Measurements from ENCODE around the gene EFHC1.

EFHC1 gene

DNA sequence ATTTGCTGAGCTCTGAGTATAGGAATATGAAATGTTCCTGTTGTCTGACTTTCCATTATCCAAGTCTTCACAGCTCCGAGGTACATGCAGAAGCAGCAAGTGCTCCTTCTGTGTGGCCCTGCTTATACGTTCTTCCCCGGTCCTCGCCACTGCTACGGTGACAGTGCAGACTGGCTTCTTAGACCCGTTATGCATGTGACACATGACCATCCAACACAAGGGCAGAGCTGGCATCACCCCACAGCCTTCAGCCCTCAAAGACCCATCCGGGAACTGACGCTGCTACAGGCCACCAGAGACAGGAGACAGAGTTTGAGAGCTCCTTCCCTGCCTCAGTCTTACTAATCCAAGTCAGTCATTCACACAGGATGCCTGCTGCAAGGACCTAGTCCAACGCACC is 86.3 kb downstream of the EFHC1 start:
- Histone ChIP-seq H3K9me3 (ENCODE audit: control insufficient read depth in 1 of 2, low read length in 2 of 2) (no peaks in the 10 kb centered on the region), H3K4me3 (ENCODE audit: low read depth in 1 of 2, low read length in 2 of 2) (no peak overlapping the region), H3K4me1 (ENCODE audit: control insufficient read depth in 1 of 2, insufficient read depth in 2 of 2, low read length in 2 of 2) (peaks cover 31 to 32% of the 10 kb centered on the region in 2 donors), H3K27ac (ENCODE audit: low read depth, low read length) (no peak overlapping the region), H3K9ac (ENCODE audit: low read depth in 1 of 2, low read length in 2 of 2) (no peak overlapping the region), H3K36me3 (ENCODE audit: control insufficient read depth in 1 of 2, insufficient read depth in 2 of 2, low read length in 2 of 2) (peaks cover 23 to 72% of the 10 kb centered on the region in 2 donors), H3K27me3 (ENCODE audit: control insufficient read depth in 1 of 2, insufficient read depth in 2 of 2, low read length in 2 of 2) (no peaks in the 10 kb centered on the region)

DNA sequence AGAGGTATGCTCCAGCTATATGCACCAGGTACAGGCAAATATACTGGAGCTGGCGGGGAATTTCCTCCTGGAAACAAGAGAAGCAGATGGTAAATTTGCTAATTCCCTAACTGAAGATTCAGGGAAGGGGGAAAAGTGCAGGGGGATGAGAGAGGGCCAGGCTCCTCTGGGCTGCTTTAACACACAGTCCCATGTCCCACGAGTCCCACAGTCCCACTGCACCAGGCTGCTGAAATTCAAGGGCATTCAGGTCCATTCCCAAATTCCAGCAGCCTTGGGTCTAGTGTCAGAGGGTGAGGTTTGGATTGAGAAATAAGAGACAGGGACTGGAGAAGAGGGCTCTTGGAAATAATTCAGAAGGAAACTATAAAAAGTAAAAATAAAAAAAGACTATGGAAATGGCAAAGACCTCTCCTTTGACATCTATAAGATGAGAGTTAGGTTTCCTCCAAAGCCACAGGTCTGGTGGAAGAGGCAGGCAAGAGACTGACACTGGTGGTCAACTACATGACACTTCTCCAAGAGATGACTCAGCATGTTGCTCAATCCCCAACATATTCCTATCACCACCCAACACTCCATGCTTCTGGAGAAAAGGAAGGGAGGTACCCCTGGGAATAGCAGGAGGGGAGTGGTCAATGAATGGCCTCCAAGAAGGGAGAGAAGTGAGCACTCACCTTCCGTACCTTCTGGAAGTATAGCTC is 87.6 kb downstream of the EFHC1 start:
- H3K4me3 ChIP-seq (ENCODE audit: low read depth in 1 of 2, low read length in 2 of 2): no peak overlapping the region
- peaks cover 29 to 34% of the 10 kb centered on the region in 2 donors for H3K4me1 ChIP-seq (ENCODE audit: control insufficient read depth in 1 of 2, insufficient read depth in 2 of 2, low read length in 2 of 2)
- peaks cover 18 to 65% of the 10 kb centered on the region in 2 donors for H3K36me3 ChIP-seq (ENCODE audit: control insufficient read depth in 1 of 2, insufficient read depth in 2 of 2, low read length in 2 of 2)
- no peak overlapping the region for H3K9ac ChIP-seq (ENCODE audit: low read depth in 1 of 2, low read length in 2 of 2)
- H3K27ac ChIP-seq (ENCODE audit: low read depth, low read length): no peak overlapping the region
- no peaks in the 10 kb centered on the region for H3K9me3 ChIP-seq (ENCODE audit: control insufficient read depth in 1 of 2, low read length in 2 of 2)
- no peaks in the 10 kb centered on the region for H3K27me3 ChIP-seq (ENCODE audit: control insufficient read depth in 1 of 2, insufficient read depth in 2 of 2, low read length in 2 of 2)

DNA sequence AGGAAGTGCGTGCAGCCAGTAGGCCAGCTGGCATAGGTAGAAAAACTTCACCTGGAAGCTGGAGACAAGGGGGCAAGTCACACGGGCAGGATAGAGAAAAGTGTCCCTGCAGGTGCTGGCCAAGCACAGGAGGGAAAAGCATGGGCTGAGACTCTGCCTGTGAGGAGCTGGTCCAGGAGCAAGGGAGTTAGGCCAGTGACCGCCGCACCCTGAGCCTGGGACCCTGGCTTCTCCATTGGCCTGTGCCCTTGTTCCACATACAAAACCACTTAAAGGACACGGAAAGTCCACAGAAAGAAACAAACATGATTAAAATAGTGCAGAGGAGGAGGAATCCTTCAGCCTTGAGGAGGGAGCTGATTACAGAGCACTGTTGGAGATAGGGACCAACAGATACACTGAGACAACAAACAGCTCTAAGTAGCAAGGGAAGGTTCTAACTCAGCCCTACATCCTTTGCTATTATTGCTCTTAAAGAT is 88.2 kb downstream of the EFHC1 start:
- H3K27me3 ChIP-seq (ENCODE audit: control insufficient read depth in 1 of 2, insufficient read depth in 2 of 2, low read length in 2 of 2): no peaks in the 10 kb centered on the region
- no peak overlapping the region for H3K9ac ChIP-seq (ENCODE audit: low read depth in 1 of 2, low read length in 2 of 2)
- H3K36me3 ChIP-seq (ENCODE audit: control insufficient read depth in 1 of 2, insufficient read depth in 2 of 2, low read length in 2 of 2): peaks cover 18 to 61% of the 10 kb centered on the region in 2 donors
- H3K27ac ChIP-seq (ENCODE audit: low read depth, low read length): no peak overlapping the region
- no peak overlapping the region for H3K4me3 ChIP-seq (ENCODE audit: low read depth in 1 of 2, low read length in 2 of 2)
- peaks cover 23 to 28% of the 10 kb centered on the region in 2 donors for H3K4me1 ChIP-seq (ENCODE audit: control insufficient read depth in 1 of 2, insufficient read depth in 2 of 2, low read length in 2 of 2)
- H3K9me3 ChIP-seq (ENCODE audit: control insufficient read depth in 1 of 2, low read length in 2 of 2): no peaks in the 10 kb centered on the region

DNA sequence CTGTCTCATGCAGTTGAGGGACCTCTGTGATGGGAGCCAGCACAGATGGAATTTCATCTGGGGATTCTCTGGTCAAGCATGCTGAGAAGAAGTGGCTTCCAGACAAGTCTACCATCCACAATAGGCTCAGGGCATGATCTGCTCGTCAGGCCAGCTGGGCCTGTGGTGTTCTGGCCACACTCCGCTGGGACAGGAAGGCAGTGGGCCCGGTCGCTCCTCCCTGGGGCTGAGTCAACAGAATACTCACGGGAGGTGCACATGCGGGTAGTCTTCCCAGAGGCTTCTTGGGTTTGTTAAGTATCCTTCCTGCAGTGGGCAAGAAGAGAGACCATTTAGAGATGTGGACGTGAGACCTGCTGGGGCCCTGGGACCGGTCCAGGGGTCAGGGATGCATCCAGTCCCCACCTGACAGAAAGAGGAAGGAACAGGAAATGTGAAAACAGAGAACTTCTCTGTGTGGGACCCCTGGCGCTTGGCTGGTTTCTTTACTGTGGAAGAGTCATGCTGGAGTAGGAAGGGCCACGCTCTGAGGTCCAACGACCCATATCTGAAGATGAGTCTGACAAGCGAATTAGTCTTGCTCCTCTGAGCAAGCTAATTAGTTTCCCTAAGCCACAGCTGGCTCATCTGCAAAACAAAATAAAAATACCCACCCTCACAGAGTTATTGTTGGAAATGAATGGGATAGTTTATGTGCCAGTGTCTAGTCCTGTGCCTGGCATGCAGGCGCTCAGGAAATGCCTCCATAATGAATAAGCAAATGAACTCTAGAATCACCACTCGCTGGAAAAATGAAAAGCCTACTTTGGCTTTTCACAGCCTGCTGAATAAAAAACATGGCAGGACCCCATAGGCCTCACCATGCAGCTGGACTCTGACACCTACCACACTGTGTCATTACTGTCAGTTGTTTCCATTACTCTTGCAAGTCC is 89.4 kb downstream of the EFHC1 start:
- H3K36me3 ChIP-seq (ENCODE audit: control insufficient read depth in 1 of 2, insufficient read depth in 2 of 2, low read length in 2 of 2): peaks cover 18 to 65% of the 10 kb centered on the region in 2 donors
- H3K27me3 ChIP-seq (ENCODE audit: control insufficient read depth in 1 of 2, insufficient read depth in 2 of 2, low read length in 2 of 2): no peaks in the 10 kb centered on the region
- no peaks in the 10 kb centered on the region for H3K9me3 ChIP-seq (ENCODE audit: control insufficient read depth in 1 of 2, low read length in 2 of 2)
- H3K27ac ChIP-seq (ENCODE audit: low read depth, low read length): no peak overlapping the region
- no peak overlapping the region for H3K4me3 ChIP-seq (ENCODE audit: low read depth in 1 of 2, low read length in 2 of 2)
- H3K4me1 ChIP-seq (ENCODE audit: control insufficient read depth in 1 of 2, insufficient read depth in 2 of 2, low read length in 2 of 2): peaks cover 10 to 15% of the 10 kb centered on the region in 2 donors
- H3K9ac ChIP-seq (ENCODE audit: low read depth in 1 of 2, low read length in 2 of 2): no peak overlapping the region

DNA sequence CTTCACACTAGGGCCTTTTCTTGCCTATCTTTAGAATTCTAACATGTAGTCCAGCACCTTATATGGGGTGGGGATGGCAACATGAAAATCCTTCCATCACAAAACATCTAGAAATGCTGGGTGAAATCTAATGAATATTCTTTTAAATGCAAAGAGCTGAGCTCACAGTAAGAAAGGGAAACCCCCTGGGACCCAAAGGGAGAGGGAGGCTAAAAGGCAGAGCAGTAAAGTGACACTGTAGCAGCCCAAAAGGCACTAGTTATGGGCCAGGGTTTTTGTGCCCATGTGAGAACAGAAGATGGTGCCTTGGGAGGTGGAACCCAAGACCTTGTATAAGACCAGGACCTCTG is 90.0 kb downstream of the EFHC1 start:
- peaks cover 4 to 9% of the 10 kb centered on the region in 2 donors for H3K4me1 ChIP-seq (ENCODE audit: control insufficient read depth in 1 of 2, insufficient read depth in 2 of 2, low read length in 2 of 2)
- no peak overlapping the region for H3K27ac ChIP-seq (ENCODE audit: low read depth, low read length)
- no peaks in the 10 kb centered on the region for H3K27me3 ChIP-seq (ENCODE audit: control insufficient read depth in 1 of 2, insufficient read depth in 2 of 2, low read length in 2 of 2)
- peaks cover 18 to 69% of the 10 kb centered on the region in 2 donors for H3K36me3 ChIP-seq (ENCODE audit: control insufficient read depth in 1 of 2, insufficient read depth in 2 of 2, low read length in 2 of 2)
- H3K9me3 ChIP-seq (ENCODE audit: control insufficient read depth in 1 of 2, low read length in 2 of 2): no peaks in the 10 kb centered on the region
- no peak overlapping the region for H3K9ac ChIP-seq (ENCODE audit: low read depth in 1 of 2, low read length in 2 of 2)
- H3K4me3 ChIP-seq (ENCODE audit: low read depth in 1 of 2, low read length in 2 of 2): no peak overlapping the region

DNA sequence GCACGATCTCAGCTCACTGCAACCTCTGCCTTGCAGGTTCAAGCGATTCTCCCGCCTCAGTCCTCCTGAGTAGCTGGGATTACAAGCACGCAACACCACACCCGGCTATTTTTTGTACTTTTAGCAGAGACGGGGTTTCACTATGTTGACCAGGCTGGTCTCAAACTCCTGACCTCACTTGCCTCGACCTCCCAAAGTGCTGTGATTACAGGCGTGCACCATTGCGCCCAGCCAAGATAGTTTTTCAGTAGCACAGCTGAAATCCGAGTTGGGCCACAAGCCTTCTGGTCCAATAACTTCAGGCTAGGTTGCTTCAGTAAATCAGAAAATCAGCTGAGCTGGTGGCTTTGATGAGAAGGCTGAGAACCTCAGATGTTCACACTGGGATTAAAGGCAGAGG is 91.0 kb downstream of the EFHC1 start:
- H3K36me3 ChIP-seq (ENCODE audit: control insufficient read depth in 1 of 2, insufficient read depth in 2 of 2, low read length in 2 of 2): peaks cover 14 to 65% of the 10 kb centered on the region in 2 donors
- H3K27me3 ChIP-seq (ENCODE audit: control insufficient read depth in 1 of 2, insufficient read depth in 2 of 2, low read length in 2 of 2): no peaks in the 10 kb centered on the region
- H3K4me3 ChIP-seq (ENCODE audit: low read depth in 1 of 2, low read length in 2 of 2): no peak overlapping the region
- H3K9ac ChIP-seq (ENCODE audit: low read depth in 1 of 2, low read length in 2 of 2): no peak overlapping the region
- no peak overlapping the region for H3K27ac ChIP-seq (ENCODE audit: low read depth, low read length)
- H3K4me1 ChIP-seq (ENCODE audit: control insufficient read depth in 1 of 2, insufficient read depth in 2 of 2, low read length in 2 of 2): peaks cover 0 to 4% of the 10 kb centered on the region in 2 donors
- no peaks in the 10 kb centered on the region for H3K9me3 ChIP-seq (ENCODE audit: control insufficient read depth in 1 of 2, low read length in 2 of 2)

DNA sequence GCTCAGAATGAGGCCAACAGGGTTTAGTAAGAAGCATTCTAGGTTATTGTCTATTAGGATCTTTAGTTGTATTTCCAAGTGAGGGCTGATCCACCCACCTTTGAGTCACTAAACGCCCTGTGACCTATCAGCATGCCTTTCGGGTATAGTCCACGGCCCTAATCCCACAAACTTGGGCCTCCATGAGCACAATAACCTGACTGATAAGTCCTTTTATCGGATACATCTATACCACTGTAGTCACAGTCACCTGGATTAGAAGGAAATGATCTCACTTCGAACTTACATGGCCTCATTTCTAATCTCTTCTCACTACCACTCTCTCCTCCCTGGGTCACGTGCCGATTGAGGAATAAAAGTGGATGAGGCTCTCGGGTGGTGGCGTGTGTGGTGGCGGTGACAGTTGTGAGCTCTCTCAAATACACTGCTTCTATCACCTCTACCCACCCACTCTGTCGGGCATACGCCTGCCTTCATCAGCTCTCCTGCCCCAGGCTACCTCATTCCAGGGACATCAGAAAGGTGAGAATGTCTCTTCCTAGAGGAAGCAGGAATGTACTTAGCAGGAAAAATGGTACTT is 91.5 kb downstream of the EFHC1 start:
- H3K9me3 ChIP-seq (ENCODE audit: control insufficient read depth in 1 of 2, low read length in 2 of 2): no peaks in the 10 kb centered on the region
- H3K9ac ChIP-seq (ENCODE audit: low read depth in 1 of 2, low read length in 2 of 2): no peak overlapping the region
- peaks cover 12 to 60% of the 10 kb centered on the region in 2 donors for H3K36me3 ChIP-seq (ENCODE audit: control insufficient read depth in 1 of 2, insufficient read depth in 2 of 2, low read length in 2 of 2)
- H3K4me1 ChIP-seq (ENCODE audit: control insufficient read depth in 1 of 2, insufficient read depth in 2 of 2, low read length in 2 of 2): peaks cover 3 to 4% of the 10 kb centered on the region in 2 donors
- no peaks in the 10 kb centered on the region for H3K27me3 ChIP-seq (ENCODE audit: control insufficient read depth in 1 of 2, insufficient read depth in 2 of 2, low read length in 2 of 2)
- peak overlapping the region; percentile 54 for H3K27ac ChIP-seq (ENCODE audit: low read depth, low read length)
- no peak overlapping the region for H3K4me3 ChIP-seq (ENCODE audit: low read depth in 1 of 2, low read length in 2 of 2)

DNA sequence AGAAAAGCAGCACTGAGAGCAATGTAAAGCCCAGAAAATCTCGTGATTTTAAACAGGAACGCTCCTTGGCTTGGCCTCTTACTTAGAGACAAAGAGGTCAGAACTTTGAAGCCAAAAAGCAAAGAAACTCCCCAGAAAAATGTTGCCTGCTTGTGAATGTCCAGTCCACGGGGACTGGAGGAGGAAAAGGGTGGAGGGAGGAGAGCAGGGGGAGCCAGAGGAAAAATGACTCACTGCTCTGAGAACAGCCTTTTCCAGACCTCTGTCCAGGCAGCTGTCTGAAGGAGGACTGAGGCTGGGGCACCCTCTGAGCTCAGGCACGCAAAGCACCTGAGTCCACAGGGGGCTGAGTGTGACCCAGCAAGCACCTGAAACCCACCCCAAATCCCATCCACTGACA is 92.1 kb downstream of the EFHC1 start:
- peaks cover 7 to 8% of the 10 kb centered on the region in 2 donors for H3K4me1 ChIP-seq (ENCODE audit: control insufficient read depth in 1 of 2, insufficient read depth in 2 of 2, low read length in 2 of 2)
- peak overlapping the region in 1 of 2 donors; percentile 2 for H3K9ac ChIP-seq (ENCODE audit: low read depth in 1 of 2, low read length in 2 of 2)
- no peak overlapping the region for H3K4me3 ChIP-seq (ENCODE audit: low read depth in 1 of 2, low read length in 2 of 2)
- H3K27me3 ChIP-seq (ENCODE audit: control insufficient read depth in 1 of 2, insufficient read depth in 2 of 2, low read length in 2 of 2): no peaks in the 10 kb centered on the region
- peaks cover 8 to 55% of the 10 kb centered on the region in 2 donors for H3K36me3 ChIP-seq (ENCODE audit: control insufficient read depth in 1 of 2, insufficient read depth in 2 of 2, low read length in 2 of 2)
- H3K9me3 ChIP-seq (ENCODE audit: control insufficient read depth in 1 of 2, low read length in 2 of 2): no peaks in the 10 kb centered on the region
- peak overlapping the region; percentile 54 for H3K27ac ChIP-seq (ENCODE audit: low read depth, low read length)

DNA sequence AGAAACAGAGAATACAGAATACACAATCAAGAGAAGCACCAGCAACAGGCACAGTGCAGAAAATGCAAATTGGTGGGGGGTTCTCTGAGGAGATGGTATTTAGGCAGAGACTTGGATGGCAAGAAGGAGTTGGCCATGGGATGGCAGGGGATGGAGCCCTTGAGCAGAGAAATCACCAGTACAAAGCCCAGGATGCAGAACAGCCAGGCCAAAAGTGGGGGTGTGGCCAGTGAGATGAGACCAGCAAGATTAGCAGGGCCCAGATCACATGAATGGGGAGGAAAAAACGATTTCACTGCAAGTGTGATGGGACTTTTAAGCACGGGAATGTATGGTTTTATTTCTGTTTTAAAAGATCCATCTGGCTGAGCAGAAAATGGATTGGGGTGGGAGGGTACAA is 93.3 kb downstream of the EFHC1 start:
- H3K27me3 ChIP-seq (ENCODE audit: control insufficient read depth in 1 of 2, insufficient read depth in 2 of 2, low read length in 2 of 2): no peaks in the 10 kb centered on the region
- H3K36me3 ChIP-seq (ENCODE audit: control insufficient read depth in 1 of 2, insufficient read depth in 2 of 2, low read length in 2 of 2): peaks cover 3 to 45% of the 10 kb centered on the region in 2 donors
- H3K27ac ChIP-seq (ENCODE audit: low read depth, low read length): no peak overlapping the region
- H3K4me1 ChIP-seq (ENCODE audit: control insufficient read depth in 1 of 2, insufficient read depth in 2 of 2, low read length in 2 of 2): peaks cover 17 to 21% of the 10 kb centered on the region in 2 donors
- H3K4me3 ChIP-seq (ENCODE audit: low read depth in 1 of 2, low read length in 2 of 2): no peak overlapping the region
- H3K9ac ChIP-seq (ENCODE audit: low read depth in 1 of 2, low read length in 2 of 2): no peak overlapping the region
- no peaks in the 10 kb centered on the region for H3K9me3 ChIP-seq (ENCODE audit: control insufficient read depth in 1 of 2, low read length in 2 of 2)

DNA sequence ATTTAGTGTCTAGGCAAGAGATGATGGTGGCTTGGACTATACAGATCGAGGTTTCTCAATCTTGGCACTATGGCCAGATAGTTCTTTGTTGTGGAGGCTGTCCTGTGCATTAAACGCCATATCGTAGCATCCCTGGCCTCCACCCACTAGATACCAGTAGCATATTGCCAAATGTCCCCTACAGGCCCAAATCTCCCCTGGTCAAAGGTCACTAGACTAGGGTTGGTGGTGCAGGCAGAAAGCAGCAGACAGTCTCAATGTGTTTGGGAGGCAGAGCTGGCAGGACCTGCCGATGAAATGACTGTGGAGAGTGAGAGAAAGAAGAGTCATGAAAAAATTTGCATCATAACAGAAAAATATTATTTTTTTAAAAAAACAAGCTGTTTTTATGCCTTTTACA is 93.8 kb downstream of the EFHC1 start:
- H3K4me3 ChIP-seq (ENCODE audit: low read depth in 1 of 2, low read length in 2 of 2): no peak overlapping the region
- peaks cover 17 to 22% of the 10 kb centered on the region in 2 donors for H3K4me1 ChIP-seq (ENCODE audit: control insufficient read depth in 1 of 2, insufficient read depth in 2 of 2, low read length in 2 of 2)
- no peaks in the 10 kb centered on the region for H3K9me3 ChIP-seq (ENCODE audit: control insufficient read depth in 1 of 2, low read length in 2 of 2)
- H3K9ac ChIP-seq (ENCODE audit: low read depth in 1 of 2, low read length in 2 of 2): no peak overlapping the region
- H3K36me3 ChIP-seq (ENCODE audit: control insufficient read depth in 1 of 2, insufficient read depth in 2 of 2, low read length in 2 of 2): peaks cover 3 to 41% of the 10 kb centered on the region in 2 donors
- no peaks in the 10 kb centered on the region for H3K27me3 ChIP-seq (ENCODE audit: control insufficient read depth in 1 of 2, insufficient read depth in 2 of 2, low read length in 2 of 2)
- no peak overlapping the region for H3K27ac ChIP-seq (ENCODE audit: low read depth, low read length)

Data from duodenal mucosa (tissue), 2 donors.